Uterus (tissue), 2 donors: ENCODE data around the gene FAM171A2.

Experiments used
- POLR2A ChIP-seq, 2 donors: fragments of 450-650 bp; IDR thresholded peaks; one replicate each; pipeline ENCODE4 v1.6.1; 2016; ENCODE audit warnings: antibody characterized with exemption in 2 of 2, mild to moderate bottlenecking in 1 of 2, moderate library complexity in 1 of 2
- TF ChIP-seq, protein P1 (sequence below), 4 experiments: fragments of 200-600 bp in 2 of 4; fragments of 450-650 bp in 2 of 4; sonication (generic) in 2 of 4; IDR thresholded peaks; one replicate each; pipeline ENCODE4 v1.5.1; 2016 to 2019; ENCODE audit warnings: antibody characterized with exemption in 4 of 4, mild to moderate bottlenecking in 2 of 4, moderate library complexity in 1 of 4

- TF ChIP-seq, protein P1, sequence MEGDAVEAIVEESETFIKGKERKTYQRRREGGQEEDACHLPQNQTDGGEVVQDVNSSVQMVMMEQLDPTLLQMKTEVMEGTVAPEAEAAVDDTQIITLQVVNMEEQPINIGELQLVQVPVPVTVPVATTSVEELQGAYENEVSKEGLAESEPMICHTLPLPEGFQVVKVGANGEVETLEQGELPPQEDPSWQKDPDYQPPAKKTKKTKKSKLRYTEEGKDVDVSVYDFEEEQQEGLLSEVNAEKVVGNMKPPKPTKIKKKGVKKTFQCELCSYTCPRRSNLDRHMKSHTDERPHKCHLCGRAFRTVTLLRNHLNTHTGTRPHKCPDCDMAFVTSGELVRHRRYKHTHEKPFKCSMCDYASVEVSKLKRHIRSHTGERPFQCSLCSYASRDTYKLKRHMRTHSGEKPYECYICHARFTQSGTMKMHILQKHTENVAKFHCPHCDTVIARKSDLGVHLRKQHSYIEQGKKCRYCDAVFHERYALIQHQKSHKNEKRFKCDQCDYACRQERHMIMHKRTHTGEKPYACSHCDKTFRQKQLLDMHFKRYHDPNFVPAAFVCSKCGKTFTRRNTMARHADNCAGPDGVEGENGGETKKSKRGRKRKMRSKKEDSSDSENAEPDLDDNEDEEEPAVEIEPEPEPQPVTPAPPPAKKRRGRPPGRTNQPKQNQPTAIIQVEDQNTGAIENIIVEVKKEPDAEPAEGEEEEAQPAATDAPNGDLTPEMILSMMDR (IDR thresholded peaks at IDR 0.05): no peak
- no peak for TF ChIP-seq POLR2A (IDR thresholded peaks at IDR 0.05)
These were observed 30.3 kb downstream of the FAM171A2 start for GRCh38 chr17:44333371-44333770.
